H9 (cell line): Measurements from ENCODE around the gene PPP1R12B. TPM values are rescaled to one million over a fixed set of nuclear protein-coding genes. Genes with fewer than 3 reads are reported as not detected.

Experiments
- DNase-seq: peaks from one replicate; pipeline ENCODE4 v3.0.0-alpha.2; 2017
- H2AFZ ChIP-seq: one replicate; pipeline ENCODE4 v1.6.1; 2013; ENCODE audit warnings: mild to moderate bottlenecking, low read length, control low read depth, moderate library complexity
- H2AK5ac ChIP-seq: 2 replicates; pipeline ENCODE4 v1.6.1; 2013; ENCODE audit warnings: low read length, control low read depth, mixed read lengths; ENCODE audit not compliant: insufficient read length
- H2BK120ac ChIP-seq: one replicate; pipeline ENCODE4 v1.6.1; 2013; ENCODE audit warnings: low read depth, mild to moderate bottlenecking, low read length, control low read depth, inconsistent platforms; ENCODE audit not compliant: poor library complexity, severe bottlenecking
- H2BK12ac ChIP-seq: 2 replicates; pipeline ENCODE4 v1.6.1; 2013; ENCODE audit warnings: low read length, control low read depth, mixed read lengths, low read depth; ENCODE audit not compliant: insufficient read length
- H2BK15ac ChIP-seq: 2 replicates; pipeline ENCODE4 v1.6.1; 2013; ENCODE audit warnings: low read depth, low read length, control low read depth
- H2BK20ac ChIP-seq: one replicate; pipeline ENCODE4 v1.6.1; 2013; ENCODE audit warnings: low read depth, mild to moderate bottlenecking, low read length, control low read depth, inconsistent platforms; ENCODE audit not compliant: poor library complexity, severe bottlenecking
- H2BK5ac ChIP-seq: 2 replicates; pipeline ENCODE4 v1.6.1; 2013; ENCODE audit warnings: low read length, control low read depth, mixed read lengths; ENCODE audit not compliant: insufficient read length
- H3K14ac ChIP-seq: 2 replicates; pipeline ENCODE4 v1.6.1; 2013; ENCODE audit warnings: low read length, control low read depth; ENCODE audit not compliant: insufficient read depth
- H3K18ac ChIP-seq: 2 replicates; pipeline ENCODE4 v1.6.1; 2013; ENCODE audit warnings: low read depth, mild to moderate bottlenecking, mixed read lengths, low read length, control low read depth; ENCODE audit not compliant: insufficient read length
- H3K23ac ChIP-seq: 2 replicates; pipeline ENCODE4 v1.6.1; 2013; ENCODE audit warnings: low read length, control low read depth, mixed read lengths, low read depth; ENCODE audit not compliant: insufficient read length
- H3K23me2 ChIP-seq: 2 replicates; pipeline ENCODE4 v1.6.1; 2013; ENCODE audit warnings: low read depth, mild to moderate bottlenecking, mixed read lengths, low read length, control low read depth; ENCODE audit not compliant: insufficient read length, poor library complexity, severe bottlenecking
- H3K27ac ChIP-seq: 2 replicates; pipeline ENCODE4 v1.5.1; 2013; ENCODE audit warnings: low read length, control low read depth, mixed read lengths, low read depth; ENCODE audit not compliant: insufficient read length
- H3K27me3 ChIP-seq: 2 replicates; pipeline ENCODE4 v1.6.1; 2013; ENCODE audit warnings: low read length, control low read depth, inconsistent platforms; ENCODE audit not compliant: insufficient read depth
- H3K4ac ChIP-seq: 2 replicates; pipeline ENCODE4 v1.6.1; 2013; ENCODE audit warnings: low read depth, mild to moderate bottlenecking, control low read depth, inconsistent platforms, low read length, moderate library complexity
- H3K4me1 ChIP-seq: 2 replicates; pipeline ENCODE4 v1.6.1; 2013; ENCODE audit warnings: low read length, control low read depth, inconsistent platforms; ENCODE audit not compliant: insufficient read depth
- H3K4me2 ChIP-seq: 2 replicates; pipeline ENCODE4 v1.6.1; 2013; ENCODE audit warnings: low read length, control low read depth, mixed read lengths; ENCODE audit not compliant: insufficient read length, insufficient read depth
- H3K56ac ChIP-seq: 2 replicates; pipeline ENCODE4 v1.6.1; 2013; ENCODE audit warnings: low read depth, mild to moderate bottlenecking, mixed read lengths, low read length, control low read depth; ENCODE audit not compliant: insufficient read length
- H3K79me1 ChIP-seq: 2 replicates; pipeline ENCODE4 v1.6.1; 2013; ENCODE audit warnings: low read depth, mild to moderate bottlenecking, moderate library complexity, low read length, control low read depth, inconsistent platforms; ENCODE audit not compliant: insufficient read depth, poor library complexity, severe bottlenecking
- H3K79me2 ChIP-seq: 2 replicates; pipeline ENCODE4 v1.6.1; 2013; ENCODE audit warnings: low read length, control low read depth, inconsistent platforms; ENCODE audit not compliant: insufficient read depth
- H3K9ac ChIP-seq: 2 replicates; pipeline ENCODE4 v1.6.1; 2013; ENCODE audit warnings: low read length, control low read depth, mixed read lengths; ENCODE audit not compliant: insufficient read length; ENCODE audit errors: extremely low read depth
- H3K9me3 ChIP-seq: one replicate; pipeline ENCODE4 v1.6.1; 2013; ENCODE audit warnings: low read depth, low read length, inconsistent platforms; ENCODE audit not compliant: control insufficient read depth
- H3T11ph ChIP-seq: one replicate; pipeline ENCODE4 v1.6.1; 2013; ENCODE audit warnings: mild to moderate bottlenecking, low read length, control low read depth, inconsistent platforms
- H4K20me1 ChIP-seq: one replicate; pipeline ENCODE4 v1.6.1; 2013; ENCODE audit not compliant: control insufficient read depth, insufficient read length, insufficient read depth
- H4K5ac ChIP-seq: 2 replicates; pipeline ENCODE4 v1.6.1; 2013; ENCODE audit warnings: low read depth, mild to moderate bottlenecking, mixed read lengths, low read length, control low read depth; ENCODE audit not compliant: insufficient read length
- H4K8ac ChIP-seq: replicated peaks from 2 replicates; pipeline ENCODE4 v1.6.1; 2013; ENCODE audit warnings: low read length, control low read depth, mixed read lengths, low read depth; ENCODE audit not compliant: insufficient read length
- H4K91ac ChIP-seq: 2 replicates; pipeline ENCODE4 v1.6.1; 2013; ENCODE audit warnings: low read depth, mild to moderate bottlenecking, moderate library complexity, mixed read lengths, low read length, control low read depth; ENCODE audit not compliant: insufficient read length
- H3K27ac Mint-ChIP-seq, 3 experiments: 2 replicates in 2 of 3; 3 replicates in 1 of 3; pipeline ENCODE4 v1.8.0; 2020 to 2021; ENCODE audit warnings: mixed read lengths in 3 of 3, mild to moderate bottlenecking in 1 of 3, moderate library complexity in 1 of 3
- H3K27me3 Mint-ChIP-seq: 2 replicates; pipeline ENCODE4 v1.8.0; 2021; ENCODE audit warnings: low read depth, mild to moderate bottlenecking, moderate library complexity, mixed read lengths
- H3K36me3 Mint-ChIP-seq, 3 experiments: 2 replicates in 2 of 3; 3 replicates in 1 of 3; pipeline ENCODE4 v1.8.0; 2020 to 2021; ENCODE audit warnings: low read depth in 3 of 3, mixed read lengths in 3 of 3; ENCODE audit not compliant: insufficient read depth in 1 of 3
- H3K4me1 Mint-ChIP-seq, 2 experiments: 2 replicates each; pipeline ENCODE4 v1.8.0; 2020; ENCODE audit warnings: mixed read lengths in 2 of 2
- H3K4me3 Mint-ChIP-seq, 2 experiments: 2 replicates in 1 of 2; 3 replicates in 1 of 2; pipeline ENCODE4 v1.8.0; 2020 to 2021; ENCODE audit warnings: mild to moderate bottlenecking in 2 of 2, mixed read lengths in 2 of 2, moderate library complexity in 1 of 2
- H3K9me3 Mint-ChIP-seq, 2 experiments: 2 replicates in 1 of 2; 3 replicates in 1 of 2; pipeline ENCODE4 v1.8.0; 2020; ENCODE audit warnings: mild to moderate bottlenecking in 2 of 2, mixed read lengths in 2 of 2, moderate library complexity in 1 of 2
- WGBS: extraction: QIAGEN DNeasy Blood & Tissue Kit; methylation state at CpG from one replicate; pipeline ENCODE4 v1.1.7; 2013; ENCODE audit warnings: missing lambda C conversion rate, low lambda C conversion rate, mixed read lengths; ENCODE audit not compliant: insufficient read length; ENCODE audit errors: extremely low coverage; 5-methylcytosine and 5-hydroxymethylcytosine counted together
- total RNA-seq: library from RNA; stranded (reverse); gene quantifications from 2 replicates; pipeline ENCODE4 v1.2.1, GENCODE V29; 2021
- TF ChIP-seq, protein P1 (sequence below): fragments of 200-600 bp; sonication (generic); conservative IDR thresholded peaks from 3 replicates; pipeline ENCODE4 v1.8.0; 2021; ENCODE audit warnings: antibody characterized with exemption, mild to moderate bottlenecking

Gene PPP1R12B
- total RNA-seq, 1 experiment from 2014 or later: 12.9 TPM

DNA sequence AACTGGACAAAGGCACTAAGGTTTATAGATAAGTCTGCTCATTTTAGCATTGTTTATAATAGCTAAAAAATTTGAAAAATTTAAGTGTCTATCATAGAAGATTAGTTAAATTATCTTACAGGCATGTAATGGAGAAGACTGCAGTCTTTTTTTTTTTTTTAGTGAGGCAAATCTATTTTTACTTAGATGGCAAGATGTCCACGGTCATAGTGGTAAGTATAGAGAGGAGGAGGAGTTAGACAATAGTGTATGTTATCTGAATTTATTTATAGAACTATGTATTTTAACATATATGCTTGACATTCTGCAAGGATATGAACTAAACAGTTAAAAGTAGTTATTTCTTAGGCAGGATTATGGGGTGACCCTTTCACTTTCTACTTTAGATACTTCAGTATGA is 212.7 kb downstream of the PPP1R12B start:
- H2AK5ac ChIP-seq: no peak overlapping the region
- H4K91ac ChIP-seq: no peak overlapping the region
- no peak overlapping the region for H2BK5ac ChIP-seq
- no peak overlapping the region for H4K5ac ChIP-seq
- peaks cover 27 to 34% of the 10 kb centered on the region in 2 experiments for H3K4me1 Mint-ChIP-seq
- no peak overlapping the region for H2BK15ac ChIP-seq
- no CpG with 5 or more reads among the region's 1 CpG for WGBS
- H3K27ac ChIP-seq: no peak overlapping the region
- DNase-seq: no peak
- no peak overlapping the region for H2BK120ac ChIP-seq
- no peaks in the 10 kb centered on the region for H3K9me3 ChIP-seq
- no peak overlapping the region for H4K8ac ChIP-seq
- TF ChIP-seq, protein P1, sequence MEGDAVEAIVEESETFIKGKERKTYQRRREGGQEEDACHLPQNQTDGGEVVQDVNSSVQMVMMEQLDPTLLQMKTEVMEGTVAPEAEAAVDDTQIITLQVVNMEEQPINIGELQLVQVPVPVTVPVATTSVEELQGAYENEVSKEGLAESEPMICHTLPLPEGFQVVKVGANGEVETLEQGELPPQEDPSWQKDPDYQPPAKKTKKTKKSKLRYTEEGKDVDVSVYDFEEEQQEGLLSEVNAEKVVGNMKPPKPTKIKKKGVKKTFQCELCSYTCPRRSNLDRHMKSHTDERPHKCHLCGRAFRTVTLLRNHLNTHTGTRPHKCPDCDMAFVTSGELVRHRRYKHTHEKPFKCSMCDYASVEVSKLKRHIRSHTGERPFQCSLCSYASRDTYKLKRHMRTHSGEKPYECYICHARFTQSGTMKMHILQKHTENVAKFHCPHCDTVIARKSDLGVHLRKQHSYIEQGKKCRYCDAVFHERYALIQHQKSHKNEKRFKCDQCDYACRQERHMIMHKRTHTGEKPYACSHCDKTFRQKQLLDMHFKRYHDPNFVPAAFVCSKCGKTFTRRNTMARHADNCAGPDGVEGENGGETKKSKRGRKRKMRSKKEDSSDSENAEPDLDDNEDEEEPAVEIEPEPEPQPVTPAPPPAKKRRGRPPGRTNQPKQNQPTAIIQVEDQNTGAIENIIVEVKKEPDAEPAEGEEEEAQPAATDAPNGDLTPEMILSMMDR: no peak
- H3K27me3 Mint-ChIP-seq: no peaks in the 10 kb centered on the region
- no peaks in the 10 kb centered on the region; a peak in 1 of 7 replicates for H3K36me3 Mint-ChIP-seq
- H3K9ac ChIP-seq: no peak overlapping the region
- H3T11ph ChIP-seq: no peak overlapping the region
- peaks cover 4% of the 10 kb centered on the region; the same call in 1 of the 2 replicates for H3K4me1 ChIP-seq
- no peaks in the 10 kb centered on the region for H4K20me1 ChIP-seq
- no peaks in the 10 kb centered on the region for H3K79me2 ChIP-seq
- H2BK20ac ChIP-seq: no peak overlapping the region
- no peaks in the 10 kb centered on the region for H3K27me3 ChIP-seq
- no peak overlapping the region for H2AFZ ChIP-seq
- no peak overlapping the region for H3K23ac ChIP-seq
- H3K79me1 ChIP-seq: no peaks in the 10 kb centered on the region
- H3K14ac ChIP-seq: no peak overlapping the region
- no peak overlapping the region for H3K4ac ChIP-seq
- no peak overlapping the region for H3K18ac ChIP-seq
- H3K23me2 ChIP-seq: no peaks in the 10 kb centered on the region
- no peak overlapping the region for H3K4me3 Mint-ChIP-seq
- H3K4me2 ChIP-seq: no peak overlapping the region
- H3K27ac Mint-ChIP-seq: no peak overlapping the region
- H3K56ac ChIP-seq: no peak overlapping the region
- H2BK12ac ChIP-seq: no peak overlapping the region
- H3K9me3 Mint-ChIP-seq: no peaks in the 10 kb centered on the region
